ENCODE measurements around the gene SART1.
"Not testable (repeated sequence)": the region's sequence is repeated elsewhere in the genome, so short reads cannot be mapped to it uniquely, and the experiment has no call there.

Gene SART1

DNA sequence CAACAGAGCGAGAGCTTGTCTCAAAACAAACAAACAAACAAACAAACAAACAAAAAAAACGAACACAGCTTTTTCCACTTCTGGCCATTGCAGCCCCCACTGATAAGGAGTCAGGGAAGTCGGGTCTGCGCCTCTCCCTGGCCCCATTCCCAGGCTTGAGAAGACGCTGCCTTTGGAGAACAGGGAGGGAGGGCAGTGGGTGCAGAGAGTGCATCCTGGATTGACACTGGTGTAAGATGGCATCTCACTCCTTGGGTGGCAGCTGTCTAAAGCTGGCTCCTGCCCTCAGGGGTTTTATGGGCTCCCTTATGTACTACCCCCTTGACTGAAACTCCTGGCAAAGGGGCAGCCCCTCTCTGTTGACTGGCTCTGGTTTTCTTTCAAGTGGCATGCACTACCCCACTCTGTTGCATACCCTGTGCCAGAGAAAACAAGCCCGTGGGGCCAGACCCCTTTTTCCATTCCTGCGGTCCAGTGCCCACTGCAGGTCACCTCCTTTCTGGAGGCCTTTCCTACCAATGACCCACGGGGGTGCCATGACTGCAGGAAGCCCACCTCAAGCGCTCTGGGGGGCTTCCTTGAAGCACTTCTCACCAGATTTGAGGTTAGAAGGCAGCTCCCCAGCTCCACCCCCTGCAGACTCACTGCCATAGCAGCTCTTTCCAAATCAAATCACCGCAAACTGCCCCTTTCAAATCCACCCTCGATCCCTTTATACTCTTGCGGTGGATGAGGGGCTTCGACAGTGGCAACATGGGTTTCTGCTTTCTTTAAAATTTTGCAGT lies 29.6 kb upstream of the SART1 start:
- no peak for DNase-seq (ENCODE audit: low read depth)

DNA sequence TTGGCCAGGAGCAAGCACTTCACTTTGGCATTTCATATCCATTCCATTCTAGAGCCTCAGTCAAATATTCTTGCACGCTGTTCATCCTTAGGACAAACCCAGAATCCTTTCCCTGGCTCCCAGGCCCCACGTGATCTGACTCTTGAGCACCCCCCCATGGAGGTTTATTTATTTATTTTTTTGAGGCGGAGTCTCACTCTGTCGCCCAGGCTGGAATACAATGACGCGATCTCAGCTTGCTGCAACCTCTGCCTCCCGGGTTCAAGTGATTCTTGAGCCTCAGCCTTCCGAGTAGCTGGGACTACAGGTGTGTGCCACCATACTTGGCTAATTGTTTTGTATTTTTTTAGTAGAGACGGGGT lies 29.0 kb upstream of the SART1 start:
- DNase-seq (ENCODE audit: low read depth), result no peak

- DNase-seq (ENCODE audit: low read depth), result no peak
Measured at GRCh38 chr11:65934014-65934413, 27.5 kb upstream of the SART1 start.

DNA sequence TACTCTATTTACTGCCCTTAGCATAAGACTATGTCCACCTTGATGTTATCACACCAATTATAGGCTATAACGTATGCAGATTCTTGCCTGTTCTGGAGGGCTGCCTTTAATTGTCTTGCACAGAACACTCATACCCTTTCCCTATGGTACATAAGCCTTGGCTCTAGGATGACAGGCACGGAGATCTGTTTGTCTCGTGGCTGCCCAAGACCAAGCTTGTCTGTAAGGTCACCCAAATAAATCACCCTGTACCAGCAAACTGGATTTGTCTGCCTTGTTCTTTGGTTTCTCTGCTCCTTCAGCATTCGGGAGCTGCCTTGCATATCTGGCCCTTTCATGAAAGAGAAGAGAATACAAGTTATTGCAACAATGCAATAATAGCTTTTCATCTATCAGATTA lies 23.8 kb upstream of the SART1 start:
- no peak for DNase-seq (ENCODE audit: low read depth)

DNA sequence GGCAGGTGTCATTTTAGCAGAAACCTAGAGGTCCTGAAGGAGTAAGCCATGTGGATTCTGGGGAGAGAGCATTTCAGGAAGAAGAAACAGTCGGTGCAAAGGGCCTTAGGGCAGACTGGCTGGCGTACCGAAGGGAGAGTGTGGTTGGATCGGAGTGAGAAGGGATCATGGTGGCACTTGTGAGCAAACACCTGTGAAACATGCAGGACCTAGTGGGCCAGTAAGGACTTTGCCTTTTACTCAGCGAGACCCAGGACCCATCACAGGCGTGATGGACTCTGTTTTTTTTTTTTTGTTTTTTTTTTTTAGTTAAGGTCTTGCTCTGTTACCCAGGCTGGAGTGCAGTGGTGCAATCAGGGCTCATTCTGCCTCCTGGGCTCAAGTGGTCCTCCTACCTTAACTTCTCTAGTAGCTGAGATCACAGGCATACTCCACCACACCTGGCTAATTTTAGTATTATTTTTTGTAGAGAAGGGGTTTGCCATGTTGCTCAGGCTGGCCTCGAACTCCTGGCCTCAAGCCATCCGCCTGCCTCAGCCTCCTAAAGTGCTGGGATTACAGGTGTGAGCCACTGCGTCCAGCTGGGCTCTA lies 19.7 kb upstream of the SART1 start:
- DNase-seq (ENCODE audit: low read depth), result no peak

GRCh38 chr11:65942531-65942930 lies 19.0 kb upstream of the SART1 start:
- DNase-seq (ENCODE audit: low read depth), result no peak

DNA sequence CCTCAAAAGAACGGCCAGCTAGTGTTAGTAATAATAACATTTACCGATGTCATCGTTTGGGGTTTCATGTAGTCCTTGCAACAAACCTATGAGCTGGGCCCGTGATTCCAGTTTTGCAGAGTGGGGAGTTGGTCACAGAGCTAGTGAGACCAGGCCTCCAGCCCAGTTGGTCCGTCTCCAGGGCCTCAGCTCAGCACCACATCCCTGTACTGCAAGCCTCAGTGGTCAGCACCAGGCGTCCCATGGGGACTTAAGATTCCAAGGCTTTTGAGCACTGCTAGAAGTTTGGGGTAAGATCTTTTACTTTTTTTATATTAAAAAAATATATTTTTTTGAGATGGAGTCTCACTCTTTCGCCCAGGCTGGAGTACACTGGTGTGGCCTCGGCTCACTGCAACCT lies 17.3 kb upstream of the SART1 start:
- no peak for DNase-seq (ENCODE audit: low read depth)

DNA sequence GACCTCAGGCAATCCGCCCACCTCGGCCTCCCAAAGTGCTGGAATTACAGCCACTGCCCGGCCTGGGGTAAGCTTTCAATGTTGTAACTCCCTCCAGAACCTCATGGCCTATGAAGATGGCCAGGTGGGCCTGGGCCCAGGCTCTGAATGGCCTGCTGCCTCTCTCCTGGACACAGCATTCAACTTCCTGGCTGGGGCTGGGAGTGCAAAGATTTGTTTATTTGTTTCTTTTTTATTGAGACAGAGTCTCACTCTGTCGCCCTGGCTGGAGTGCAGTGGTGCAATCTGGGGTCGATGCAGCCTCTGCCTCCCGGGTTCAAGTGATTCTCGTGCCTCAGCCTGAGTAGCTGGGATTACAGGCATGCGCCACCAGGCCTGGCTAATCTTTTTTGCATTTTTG lies 16.8 kb upstream of the SART1 start:
- DNase-seq (ENCODE audit: low read depth), result no peak

- DNase-seq (ENCODE audit: low read depth), result no peak
Measured at GRCh38 chr11:65945430-65945911, 16.1 kb upstream of the SART1 start, which contains the start of gene TSGA10IP. TSGA10IP (plus strand) TSS chr11:65945480; CDS start chr11:65945676, 196 bp downstream.

- no peak for DNase-seq (ENCODE audit: low read depth)
Measured at GRCh38 chr11:65945941-65946558, 15.5 kb upstream of the SART1 start.

- DNase-seq (ENCODE audit: low read depth), result no peak
Measured at GRCh38 chr11:65946655-65947054, 14.9 kb upstream of the SART1 start.

GRCh38 chr11:65947133-65947532 lies 14.4 kb upstream of the SART1 start:
- no peak for DNase-seq (ENCODE audit: low read depth)

GRCh38 chr11:65947603-65948125 lies 13.9 kb upstream of the SART1 start:
- no peak for DNase-seq (ENCODE audit: low read depth)

DNA sequence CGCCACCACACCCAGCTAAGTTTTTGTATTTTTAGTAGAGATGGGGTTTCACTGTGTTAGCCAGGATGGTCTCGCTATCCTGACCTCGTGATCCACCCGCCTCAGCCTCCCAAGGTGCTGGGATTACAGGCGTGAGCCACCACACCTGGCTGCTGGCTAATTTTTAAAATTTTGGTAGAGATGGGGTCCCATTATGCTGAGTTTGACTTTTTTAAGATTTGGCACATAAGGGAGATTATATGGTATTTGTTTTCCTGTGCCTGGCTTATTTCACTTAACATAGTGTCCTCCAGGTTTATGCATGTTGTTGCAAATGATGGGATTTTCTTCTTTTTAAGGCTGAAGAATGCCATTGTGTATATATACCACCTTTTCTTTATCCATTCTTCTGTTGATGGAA lies 10.8 kb upstream of the SART1 start:
- not testable (repeated sequence) for DNase-seq (ENCODE audit: low read depth)

- DNase-seq (ENCODE audit: low read depth), result not testable (repeated sequence)
Measured at GRCh38 chr11:65951641-65952040, 9.9 kb upstream of the SART1 start.

DNA sequence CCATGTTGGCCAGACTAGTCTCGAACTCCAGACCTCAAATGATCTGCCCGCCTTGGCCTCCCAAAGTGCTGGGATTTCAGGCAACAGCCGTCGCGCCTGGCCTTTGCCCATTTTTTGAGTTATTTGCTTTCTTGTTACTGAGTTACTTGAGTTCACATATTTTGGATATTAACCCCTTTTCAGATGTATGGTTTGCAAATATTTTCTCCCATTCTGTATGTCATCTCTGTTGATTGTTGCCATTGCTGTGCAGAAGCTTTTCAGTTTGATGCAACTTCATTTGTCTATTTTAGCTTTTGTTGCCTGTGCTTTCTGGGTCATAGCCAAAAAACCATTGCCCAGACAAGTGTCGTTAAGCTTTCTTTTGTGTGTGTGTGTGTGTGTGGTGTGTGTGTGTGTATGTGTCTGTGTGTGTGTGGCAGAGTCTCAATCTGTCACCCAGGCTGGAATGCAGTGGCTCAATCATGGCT lies 9.4 kb upstream of the SART1 start:
- DNase-seq (ENCODE audit: low read depth), result no peak

GRCh38 chr11:65953471-65953870 lies 8.1 kb upstream of the SART1 start:
- DNase-seq (ENCODE audit: low read depth), result no peak

- no peak for DNase-seq (ENCODE audit: low read depth)
Measured at GRCh38 chr11:65954771-65955170, 6.8 kb upstream of the SART1 start.

- DNase-seq (ENCODE audit: low read depth), result no peak
Measured at GRCh38 chr11:65958291-65958690, 3.2 kb upstream of the SART1 start.

DNA sequence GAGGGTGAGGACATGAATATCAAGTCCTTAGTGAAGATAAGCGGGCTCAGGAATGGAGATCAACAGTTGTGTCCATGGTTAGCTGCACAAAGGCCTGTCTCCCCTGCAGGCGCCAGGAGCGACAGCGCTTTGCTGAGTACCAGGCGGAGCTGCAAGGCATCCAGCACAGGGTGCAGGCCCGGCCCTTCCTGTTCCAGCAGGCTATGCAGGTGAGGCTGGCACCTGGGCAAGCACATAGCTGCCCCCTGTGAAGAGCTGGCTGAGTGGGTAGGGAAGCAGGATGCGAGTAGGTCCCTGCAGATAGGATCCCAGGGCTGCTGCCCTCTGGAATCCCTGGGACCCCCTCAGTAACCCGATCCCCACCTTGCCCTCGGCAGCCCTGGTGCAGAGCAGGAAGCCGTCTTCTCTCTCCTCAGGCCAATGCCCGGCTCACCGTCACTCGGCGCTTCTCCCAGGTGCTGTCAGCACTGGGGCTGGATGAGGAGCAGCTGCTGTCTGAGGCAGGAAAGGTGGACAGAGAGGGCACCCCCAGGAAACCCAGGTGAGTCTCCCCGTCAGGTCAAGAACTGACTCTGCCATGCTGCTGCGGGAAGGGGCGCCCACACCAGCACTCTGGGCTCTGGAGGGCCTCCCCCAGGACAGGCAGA lies 2.6 kb upstream of the SART1 start:
- DNase-seq (ENCODE audit: low read depth), result no peak

- no peak for DNase-seq (ENCODE audit: low read depth)
Measured at GRCh38 chr11:65960824-65961266, 689 bp upstream of the SART1 start.

DNA sequence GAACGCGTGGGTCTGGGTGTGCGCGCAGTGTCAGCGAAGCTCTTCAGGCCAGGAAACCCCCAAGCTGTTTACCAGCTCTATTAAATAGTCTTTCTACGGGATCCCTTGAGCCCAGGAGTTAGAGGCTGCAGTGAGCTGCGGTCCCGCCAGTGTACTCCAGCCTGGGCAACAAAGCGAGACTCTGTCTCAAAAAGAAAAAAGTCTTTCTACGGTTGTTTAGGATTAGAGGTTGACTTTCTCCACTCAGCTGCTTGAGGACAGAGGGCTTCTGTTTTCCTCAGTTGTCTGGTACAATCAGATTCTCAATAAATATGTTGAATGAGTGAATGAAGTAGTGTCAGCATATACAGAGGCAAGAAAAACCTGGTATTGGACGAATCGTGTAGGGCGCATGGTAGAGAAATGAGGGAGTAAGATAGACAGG lies 619 bp downstream of the SART1 start:
- no peak for DNase-seq (ENCODE audit: low read depth)
